A673 (cell line): ENCODE measurements around the gene NOS3. TPM values are rescaled to one million over a fixed set of nuclear protein-coding genes. Genes with fewer than 3 reads are reported as not detected.

Source experiments
- BruUV-seq: library from RNA; stranded (reverse); fragments of 400-500 nt; replicated peaks from 2 replicates; lab custom pipeline; 2021; lab: Mats Ljungman, UMichigan
- CTCF ChIA-PET: fragments of 300-600 bp; sonication (Branson Sonifier 250); formaldehyde crosslinking; loops from one replicate; lab custom pipeline; 2022; ENCODE audit warnings: antibody characterized with exemption; lab: Charles Lee
- POLR2A ChIA-PET: fragments of 300-600 bp; sonication (Branson Sonifier 250); formaldehyde crosslinking; loops from one replicate; lab custom pipeline; 2022; ENCODE audit warnings: antibody characterized with exemption; ENCODE audit not compliant: low non-redundant PET; lab: Charles Lee
- DNase-seq: peaks from one replicate; pipeline ENCODE4 v3.0.0-alpha.2; 2015; ENCODE audit warnings: low spot score
- H3K27ac ChIP-seq: fragments of 200-600 bp; sonication (generic); 2 replicates; pipeline ENCODE4 v1.5.1; 2016; ENCODE audit warnings: mixed run types, low read depth, mild to moderate bottlenecking, mixed read lengths, antibody characterized with exemption, low read length; ENCODE audit not compliant: poor library complexity, severe bottlenecking
- H3K27me3 ChIP-seq: fragments of 200-600 bp; sonication (generic); replicated peaks from 2 replicates; pipeline ENCODE4 v1.6.1; 2017; ENCODE audit warnings: mixed run types, low read depth, mild to moderate bottlenecking, mixed read lengths, antibody characterized with exemption, low read length; ENCODE audit not compliant: insufficient read depth, poor library complexity
- H3K36me3 ChIP-seq: fragments of 200-600 bp; sonication (generic); 2 replicates; pipeline ENCODE4 v1.6.1; 2016; ENCODE audit warnings: mixed run types, mild to moderate bottlenecking, mixed read lengths, antibody characterized with exemption, low read length; ENCODE audit not compliant: insufficient read depth, poor library complexity, severe bottlenecking
- H3K4me1 ChIP-seq: fragments of 200-600 bp; sonication (generic); 2 replicates; pipeline ENCODE4 v1.6.1; 2017; ENCODE audit warnings: mixed run types, mild to moderate bottlenecking, mixed read lengths, antibody characterized with exemption, low read length; ENCODE audit not compliant: insufficient read depth, poor library complexity, severe bottlenecking
- H3K4me3 ChIP-seq: fragments of 200-600 bp; sonication (generic); 2 replicates; pipeline ENCODE4 v1.5.1; 2016; ENCODE audit warnings: low read depth, mixed run types, mild to moderate bottlenecking, mixed read lengths, low read length; ENCODE audit not compliant: poor library complexity, severe bottlenecking
- H3K9me3 ChIP-seq: fragments of 200-600 bp; sonication (generic); 2 replicates; pipeline ENCODE4 v1.6.1; 2016; ENCODE audit warnings: mixed run types, low read depth, mild to moderate bottlenecking, mixed read lengths, antibody characterized with exemption, low read length; ENCODE audit not compliant: poor library complexity, severe bottlenecking
- CTCF ChIP-seq: fragments of 300-800, 200-600 bp; sonication (generic); conservative IDR thresholded peaks from 2 replicates; pipeline ENCODE4 v1.5.1; 2017; ENCODE audit warnings: low read depth, mild to moderate bottlenecking, antibody characterized with exemption, low read length, moderate library complexity, mixed read lengths
- EZH2 ChIP-seq: fragments of 200-600 bp; sonication (generic); IDR thresholded peaks from 2 replicates; pipeline ENCODE4 v1.6.1; 2017; ENCODE audit warnings: borderline replicate concordance, low read depth, mild to moderate bottlenecking, mixed read lengths, antibody characterized with exemption, low read length; ENCODE audit not compliant: poor library complexity, severe bottlenecking
- intact Hi-C: fragments of 100-400 bp; cut with micrococcal nuclease; formaldehyde crosslinking; loops from one replicate; pipeline ENCODE4 v1.10.0; 2022; ENCODE audit not compliant: unreplicated experiment
- total RNA-seq: library from RNA; stranded (reverse); gene quantifications from 2 replicates; pipeline ENCODE4 v1.2.3, GENCODE V29; 2021

The NOS3 gene
- total RNA-seq, 1 experiment from 2014 or later: 0.75 TPM

DNA sequence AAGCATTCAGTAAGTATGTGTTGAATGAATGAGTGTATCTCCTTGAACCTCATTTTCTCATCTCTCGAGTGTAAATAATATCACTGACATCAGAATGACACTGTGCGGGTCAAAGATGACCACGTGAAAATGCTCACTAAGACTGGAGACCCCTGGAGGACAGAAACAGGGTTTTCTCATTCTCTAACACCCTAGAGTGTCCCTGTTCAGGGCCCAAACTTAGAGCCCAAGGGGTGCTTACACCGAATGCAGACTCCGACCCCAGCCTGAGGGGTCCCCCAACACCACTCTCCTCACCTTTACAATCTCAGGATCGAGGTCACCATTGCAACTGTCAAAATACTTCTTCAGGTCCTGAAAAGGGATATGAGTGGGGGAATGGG, 65.5 kb downstream of the NOS3 start:
- ChIA-PET CTCF (no interaction called here), POLR2A (no interaction called here)
- H3K9me3 ChIP-seq: no peaks in the 10 kb centered on the region
- intact Hi-C loops: loop anchor here (5.0 kb wide), 1 partner anchor 176 kb away; the partner anchor contains the start of gene CHPF2
- no peak overlapping the region for H3K4me3 ChIP-seq
- H3K27ac ChIP-seq: no peak overlapping the region
- no peaks in the 10 kb centered on the region for H3K36me3 ChIP-seq
- no peak for DNase-seq
- H3K27me3 ChIP-seq: no peaks in the 10 kb centered on the region
- no TSS peak for BruUV-seq
- peaks cover 24% of the 10 kb centered on the region for H3K4me1 ChIP-seq
- TF ChIP-seq CTCF: no peak

DNA sequence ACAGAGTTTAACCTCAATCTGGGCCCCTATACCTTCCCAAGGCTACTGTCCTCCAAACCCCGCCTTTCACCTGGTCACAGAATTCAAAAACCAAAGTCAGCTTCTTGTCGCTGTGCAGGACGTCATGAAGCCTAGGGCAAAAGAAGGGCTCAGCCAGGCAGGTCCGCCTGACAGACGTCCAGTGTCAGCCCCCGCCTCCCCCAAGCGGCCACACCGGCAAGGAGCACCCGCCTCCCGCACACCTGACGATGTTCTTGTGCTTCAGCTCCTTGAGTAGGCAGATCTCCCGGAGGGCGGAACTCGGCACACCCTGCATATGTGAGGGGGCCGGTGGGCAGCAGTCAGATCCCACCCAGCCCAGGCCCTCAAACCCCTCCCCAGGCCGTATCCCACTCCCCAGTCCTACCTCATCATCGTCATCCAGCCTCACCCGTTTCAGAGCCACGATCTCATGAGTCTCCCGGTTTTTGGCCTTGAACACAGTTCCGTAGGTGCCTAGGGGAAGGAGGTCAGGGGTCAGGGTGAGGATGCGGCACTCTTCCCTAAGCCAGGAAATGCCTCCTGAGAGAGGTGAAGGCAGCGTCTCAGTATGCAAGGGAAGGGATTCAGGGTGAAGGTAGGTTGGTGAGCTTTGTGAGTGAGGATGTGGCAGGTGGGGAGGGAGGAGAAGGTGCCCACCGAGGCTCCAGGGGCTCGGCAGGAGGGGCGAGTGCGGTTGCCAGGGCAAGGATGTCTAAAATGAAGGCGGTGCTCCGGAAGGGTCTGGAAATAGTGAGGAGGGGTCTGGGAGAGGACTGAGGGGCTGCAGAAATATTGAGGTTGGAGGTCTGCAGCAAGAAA, 66.1 kb downstream of the NOS3 start:
- H3K4me3 ChIP-seq: peak overlapping the region; percentile 99
- BruUV-seq: no TSS peak
- no peak for TF ChIP-seq EZH2
- no peak for TF ChIP-seq CTCF
- no peaks in the 10 kb centered on the region for H3K36me3 ChIP-seq
- no peaks in the 10 kb centered on the region for H3K9me3 ChIP-seq
- no peaks in the 10 kb centered on the region for H3K27me3 ChIP-seq
- DNase-seq: no peak
- peaks cover 30% of the 10 kb centered on the region for H3K4me1 ChIP-seq
- ChIA-PET CTCF (no interaction called here), POLR2A (no interaction called here)
- intact Hi-C loops: loop anchor here (5.0 kb wide), 1 partner anchor 175 kb away; the partner anchor contains the start of gene CHPF2
- H3K27ac ChIP-seq: peak overlapping the region; percentile 45

- ChIA-PET POLR2A (no interaction called here), CTCF (no interaction called here)
- peaks cover 34% of the 10 kb centered on the region for H3K4me1 ChIP-seq
- TF ChIP-seq EZH2 (no peak), CTCF (no peak)
- H3K4me3 ChIP-seq: peak within 1 kb of the TSS; percentile 99
- no peaks in the 10 kb centered on the region for H3K27me3 ChIP-seq
- H3K27ac ChIP-seq: peak within 1 kb of the TSS; percentile 78
- H3K36me3 ChIP-seq: no peaks in the 10 kb centered on the region
- no TSS peak for BruUV-seq
- H3K9me3 ChIP-seq: no peaks in the 10 kb centered on the region
- no peak for DNase-seq
- intact Hi-C loops: loop anchor here (5.0 kb wide), 1 partner anchor 175 kb away; the partner anchor contains the start of gene CHPF2
These were observed 66.7 kb downstream of the NOS3 start, which contains the start of gene CDK5 for GRCh38 chr7:151057506-151057988. Gene CDK5 (minus strand): TSS chr7:151057897. CDS start chr7:151057848, 49 bp downstream.
